Measurements from ENCODE around the gene FOXA2. TPM values are rescaled to one million over a fixed set of nuclear protein-coding genes. Genes with fewer than 3 reads are reported as not detected.

The FOXA2 gene
- total and polyA plus RNA-seq, 2 of the 13 experiments (the other 11 are each of a cell fraction or from before 2014, with no cell fraction given): 8.8 to 12.2 TPM

GRCh38 chr20:22582964-22583772 is 1.2 kb downstream of the FOXA2 start (continued):
- no peak for TF ChIP-seq BRCA1 (CRISPR knock-in tag; IDR thresholded peaks at IDR 0.05)
- no peak for TF ChIP-seq ZNF367 (CRISPR knock-in tag; IDR thresholded peaks at IDR 0.05; ENCODE audit: borderline replicate concordance)
- 0 out of 2 replicates have a peak, but pooled peaks have one; percentile 32 for TF ChIP-seq SP140L (CRISPR knock-in tag; IDR thresholded peaks at IDR 0.05; ENCODE audit: borderline replicate concordance)
- peak; percentile 12; the same call in 1 of the 2 replicates for TF ChIP-seq ATF3 (CRISPR knock-in tag; IDR thresholded peaks at IDR 0.05)
- TF ChIP-seq ZNF552 (CRISPR knock-in tag; IDR thresholded peaks at IDR 0.05; ENCODE audit: borderline replicate concordance): no peak
- TF ChIP-seq ZNF225 (CRISPR knock-in tag; IDR thresholded peaks at IDR 0.05): no peak
- no peak for TF ChIP-seq ZNF18 (CRISPR knock-in tag; IDR thresholded peaks at IDR 0.05; ENCODE audit: insufficient replicate concordance)
- TF ChIP-seq UBTF (CRISPR knock-in tag; IDR thresholded peaks at IDR 0.05): peak; percentile 86
- TF ChIP-seq NCOR1 (IDR thresholded peaks at IDR 0.05; ENCODE audit: borderline replicate concordance, low read length): 0 out of 2 replicates have a peak, but pooled peaks have one; percentile 27
- peak; percentile 0; the same call in 1 of the 2 replicates for TF ChIP-seq ATF2 (CRISPR knock-in tag; IDR thresholded peaks at IDR 0.05)
- no peak for TF ChIP-seq ZNF800 (CRISPR knock-in tag; IDR thresholded peaks at IDR 0.05)
- peak; percentile 63 for TF ChIP-seq PTBP1 (IDR thresholded peaks at IDR 0.05; ENCODE audit: low read depth, low read length, poor library complexity, severe bottlenecking)
- peak; percentile 70; the same call in 1 of the 2 replicates for TF ChIP-seq ZMYM4 (CRISPR knock-in tag; IDR thresholded peaks at IDR 0.05)
- TF ChIP-seq WIZ (CRISPR knock-in tag; IDR thresholded peaks at IDR 0.05): no peak
- TF ChIP-seq MTERF4 (CRISPR knock-in tag; IDR thresholded peaks at IDR 0.05): no peak
- TF ChIP-seq ZZZ3 (CRISPR knock-in tag; IDR thresholded peaks at IDR 0.05; ENCODE audit: borderline replicate concordance): no peak
- no peak for TF ChIP-seq MAFK (conservative IDR thresholded peaks at IDR 0.05 in 1 of 2, IDR thresholded peaks at IDR 0.05 in 1 of 2; ENCODE audit: low read length in 2 of 2)
- TF ChIP-seq CC2D1A (CRISPR knock-in tag; IDR thresholded peaks at IDR 0.05): no peak
- TF ChIP-seq TAF15 (IDR thresholded peaks at IDR 0.05; ENCODE audit: low read depth, low read length, poor library complexity, severe bottlenecking): peak; percentile 23
